ENCODE measurements around the gene KDM4E. TPM values are rescaled to one million over a fixed set of nuclear protein-coding genes. Genes with fewer than 3 reads are reported as not detected.
A peak's percentile ranks its signal among the peaks of the same experiment; 100 is the strongest.

The KDM4E gene
- total RNA-seq, 2 donors from 2014 or later = not detected

GRCh38 chr11:95059046-95059445 lies 34.0 kb downstream of the KDM4E start:
- H3K4me3 ChIP-seq = no peak overlapping the region
- H3K36me3 ChIP-seq = no peaks in the 10 kb centered on the region
- intact Hi-C loops (cut with DNase I) = no loop called here
- no peaks in the 10 kb centered on the region for H3K4me1 ChIP-seq (replicated peaks)
- no peak for DNase-seq (ENCODE audit: low spot score)
- no peaks in the 10 kb centered on the region for H3K27me3 ChIP-seq (replicated peaks; ENCODE audit: insufficient read depth)
- TF ChIP-seq, protein P1, sequence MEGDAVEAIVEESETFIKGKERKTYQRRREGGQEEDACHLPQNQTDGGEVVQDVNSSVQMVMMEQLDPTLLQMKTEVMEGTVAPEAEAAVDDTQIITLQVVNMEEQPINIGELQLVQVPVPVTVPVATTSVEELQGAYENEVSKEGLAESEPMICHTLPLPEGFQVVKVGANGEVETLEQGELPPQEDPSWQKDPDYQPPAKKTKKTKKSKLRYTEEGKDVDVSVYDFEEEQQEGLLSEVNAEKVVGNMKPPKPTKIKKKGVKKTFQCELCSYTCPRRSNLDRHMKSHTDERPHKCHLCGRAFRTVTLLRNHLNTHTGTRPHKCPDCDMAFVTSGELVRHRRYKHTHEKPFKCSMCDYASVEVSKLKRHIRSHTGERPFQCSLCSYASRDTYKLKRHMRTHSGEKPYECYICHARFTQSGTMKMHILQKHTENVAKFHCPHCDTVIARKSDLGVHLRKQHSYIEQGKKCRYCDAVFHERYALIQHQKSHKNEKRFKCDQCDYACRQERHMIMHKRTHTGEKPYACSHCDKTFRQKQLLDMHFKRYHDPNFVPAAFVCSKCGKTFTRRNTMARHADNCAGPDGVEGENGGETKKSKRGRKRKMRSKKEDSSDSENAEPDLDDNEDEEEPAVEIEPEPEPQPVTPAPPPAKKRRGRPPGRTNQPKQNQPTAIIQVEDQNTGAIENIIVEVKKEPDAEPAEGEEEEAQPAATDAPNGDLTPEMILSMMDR (IDR thresholded peaks at IDR 0.05) = no peak
- TF ChIP-seq POLR2AphosphoS5 (IDR thresholded peaks at IDR 0.05) (no peak), POLR2A (IDR thresholded peaks at IDR 0.05) (no peak)
- H3K9me3 ChIP-seq = no peaks in the 10 kb centered on the region
- no peak overlapping the region for H3K27ac ChIP-seq
- WGBS = 83% methylated on average over 6 of the region's 6 CpGs

DNA sequence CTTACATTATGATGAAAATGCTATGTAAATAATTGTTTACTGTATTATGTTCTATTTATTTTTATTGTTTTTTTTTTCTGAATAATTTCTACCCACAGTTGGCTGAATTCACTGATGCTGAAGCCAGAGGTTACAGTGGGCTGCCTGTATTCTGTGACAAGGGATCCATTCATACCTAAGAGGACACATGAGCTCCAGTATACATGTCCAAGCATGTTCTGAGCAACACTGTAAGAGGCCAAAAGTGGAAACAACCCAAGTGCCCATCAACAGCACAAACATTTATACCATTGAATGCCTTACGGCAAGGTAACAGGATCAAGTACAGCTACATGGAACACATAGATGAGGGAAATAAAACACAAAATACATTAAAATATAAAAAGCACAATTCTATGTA lies 40.3 kb downstream of the KDM4E start:
- intact Hi-C loops (cut with DNase I) = loop anchor here (5.0 kb wide), 2 partner anchors 93 to 642 kb away; partner anchors contain the start of genes CWC15 and KDM4D
- Histone ChIP-seq H3K36me3 (no peaks in the 10 kb centered on the region), H3K27ac (no peak overlapping the region), H3K4me3 (no peak overlapping the region), H3K9me3 (no peaks in the 10 kb centered on the region), H3K27me3 (replicated peaks; ENCODE audit: insufficient read depth) (no peaks in the 10 kb centered on the region), H3K4me1 (replicated peaks) (no peaks in the 10 kb centered on the region)
- no peak for DNase-seq (ENCODE audit: low spot score)
- TF ChIP-seq POLR2A (IDR thresholded peaks at IDR 0.05) = no peak
- TF ChIP-seq, protein P1 (IDR thresholded peaks at IDR 0.05) = no peak
- TF ChIP-seq POLR2AphosphoS5 (IDR thresholded peaks at IDR 0.05) = no peak
- WGBS = 64% methylated on average over 1 of the region's 1 CpG

DNA sequence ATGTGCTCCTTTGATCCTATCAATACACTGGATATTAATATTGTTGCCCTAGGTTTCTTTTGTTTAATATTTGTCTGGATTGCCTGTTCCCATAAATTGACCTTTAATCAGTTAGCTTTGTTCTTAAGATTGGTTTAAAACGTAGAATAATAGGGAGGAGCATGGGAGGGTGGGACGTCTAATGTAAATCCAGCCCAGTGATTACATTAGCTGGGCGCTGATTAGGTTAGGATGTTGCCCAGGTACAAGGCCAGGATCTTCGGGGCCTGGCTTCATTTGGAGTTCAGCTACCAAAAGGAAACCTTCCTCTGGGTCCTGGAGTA lies 41.6 kb downstream of the KDM4E start, which contains the start of gene SRSF8:
SRSF8 (plus strand) TSS at position 204 of the 323 bp plus-strand sequence. CDS start 308 bp downstream, outside the sequence.
- H3K27ac ChIP-seq = peak within 1 kb of the TSS; percentile 97 to 98
- DNase-seq (ENCODE audit: low spot score) = no peak
- H3K27me3 ChIP-seq (replicated peaks; ENCODE audit: insufficient read depth) = no peaks in the 10 kb centered on the region
- H3K9me3 ChIP-seq = no peaks in the 10 kb centered on the region
- H3K4me3 ChIP-seq = peak within 1 kb of the TSS; percentile 85 to 86
- intact Hi-C loops (cut with DNase I) = loop anchor here (5.0 kb wide), 2 partner anchors 94 to 641 kb away; partner anchors contain the start of genes CWC15 and KDM4D
- no peaks in the 10 kb centered on the region for H3K36me3 ChIP-seq
- no peaks in the 10 kb centered on the region for H3K4me1 ChIP-seq (replicated peaks)
- peak; percentile 50 for TF ChIP-seq POLR2AphosphoS5 (IDR thresholded peaks at IDR 0.05)
- no peak for TF ChIP-seq POLR2A (IDR thresholded peaks at IDR 0.05)
- WGBS = 0% methylated on average over 4 of the region's 4 CpGs

DNA sequence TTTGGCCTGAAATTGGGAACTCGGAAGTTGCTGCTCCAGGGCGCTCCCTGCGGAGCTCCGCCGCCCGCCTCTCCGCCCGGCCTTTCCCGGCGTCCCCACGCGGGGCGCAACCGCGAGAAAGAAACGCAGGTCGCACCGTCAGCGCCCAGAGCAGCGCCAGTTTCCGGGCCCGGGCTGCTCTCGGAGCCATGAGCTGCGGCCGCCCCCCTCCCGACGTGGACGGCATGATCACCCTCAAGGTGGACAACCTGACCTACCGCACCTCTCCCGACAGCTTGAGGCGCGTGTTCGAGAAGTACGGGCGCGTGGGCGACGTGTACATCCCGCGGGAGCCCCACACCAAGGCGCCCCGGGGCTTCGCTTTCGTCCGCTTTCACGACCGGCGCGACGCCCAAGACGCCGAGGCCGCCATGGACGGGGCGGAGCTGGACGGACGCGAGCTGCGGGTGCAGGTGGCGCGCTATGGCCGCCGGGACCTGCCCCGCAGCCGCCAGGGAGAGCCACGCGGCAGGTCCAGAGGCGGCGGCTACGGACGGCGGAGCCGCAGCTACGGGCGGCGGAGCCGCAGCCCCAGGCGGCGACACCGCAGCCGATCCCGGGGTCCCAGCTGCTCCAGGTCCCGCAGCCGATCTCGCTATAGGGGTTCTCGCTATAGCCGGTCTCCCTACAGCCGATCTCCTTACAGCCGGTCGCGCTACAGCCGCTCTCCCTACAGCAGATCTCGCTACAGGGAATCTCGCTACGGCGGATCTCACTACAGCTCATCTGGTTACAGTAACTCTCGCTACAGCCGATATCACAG lies 42.2 kb downstream of the KDM4E start:
- TF ChIP-seq, protein P1 (IDR thresholded peaks at IDR 0.05) = peak in 3 of 4 experiments; percentile 19 to 67 (median 58)
- TF ChIP-seq POLR2AphosphoS5 (IDR thresholded peaks at IDR 0.05) (no peak), POLR2A (IDR thresholded peaks at IDR 0.05) (peak; percentile 48)
- DNase-seq (ENCODE audit: low spot score) = peak; percentile 67
- H3K27ac ChIP-seq = peak overlapping the region; percentile 97 to 98
- 0% methylated on average over 60 of the region's 98 CpGs for WGBS
- no peaks in the 10 kb centered on the region for H3K36me3 ChIP-seq
- H3K4me1 ChIP-seq (replicated peaks) = no peaks in the 10 kb centered on the region
- intact Hi-C loops (cut with DNase I) = loop anchor here (5.0 kb wide), 2 partner anchors 95 to 640 kb away; partner anchors contain the start of genes CWC15 and KDM4D
- no peaks in the 10 kb centered on the region for H3K9me3 ChIP-seq
- H3K4me3 ChIP-seq = peak overlapping the region; percentile 85 to 86
- H3K27me3 ChIP-seq (replicated peaks; ENCODE audit: insufficient read depth) = no peaks in the 10 kb centered on the region

GRCh38 chr11:95067841-95068219 lies 42.8 kb downstream of the KDM4E start:
- DNase-seq (ENCODE audit: low spot score) = no peak
- under 1% methylated on average over 16 of the region's 16 CpGs for WGBS
- Histone ChIP-seq H3K9me3 (no peaks in the 10 kb centered on the region), H3K27ac (peak overlapping the region; percentile 97 to 98), H3K4me1 (replicated peaks) (no peaks in the 10 kb centered on the region), H3K4me3 (peak overlapping the region; percentile 85 to 86), H3K27me3 (replicated peaks; ENCODE audit: insufficient read depth) (no peaks in the 10 kb centered on the region), H3K36me3 (no peaks in the 10 kb centered on the region)
- TF ChIP-seq POLR2AphosphoS5 (IDR thresholded peaks at IDR 0.05) = no peak
- no peak for TF ChIP-seq POLR2A (IDR thresholded peaks at IDR 0.05)
- TF ChIP-seq, protein P1 (IDR thresholded peaks at IDR 0.05) = no peak
- intact Hi-C loops (cut with DNase I) = loop anchor here (2.0 to 5.0 kb wide), 4 partner anchors 21 to 639 kb away; partner anchors contain the start of genes CWC15, ENDOD1 and KDM4D

All from prostate gland (tissue), 2 donors.